Liver (tissue), 9 donors: ENCODE results near the gene NPPA. TPM values are rescaled to one million over a fixed set of nuclear protein-coding genes. Genes with fewer than 3 reads are reported as not detected.

Experiments used
- DNase-seq: peaks from one replicate; pipeline ENCODE4 v3.0.0-alpha.2; 2017; ENCODE audit warnings: low spot score
- H3K27ac ChIP-seq, 2 donors: one replicate each; pipeline ENCODE4 v1.7.0; 2013; ENCODE audit warnings: inconsistent platforms in 2 of 2, low read length in 2 of 2, control low read depth in 1 of 2, low read depth in 1 of 2, mild to moderate bottlenecking in 1 of 2
- H3K27me3 ChIP-seq, 4 donors: one replicate each; pipeline versions ENCODE4 v1.6.1 to v1.7.0; 2013; ENCODE audit warnings: low read length in 3 of 4, inconsistent platforms in 1 of 4, mild to moderate bottlenecking in 1 of 4, moderate library complexity in 1 of 4; ENCODE audit not compliant: control insufficient read depth in 4 of 4, insufficient read depth in 4 of 4
- H3K36me3 ChIP-seq, 4 donors: one replicate each; pipeline versions ENCODE4 v1.6.1 to v1.7.0; 2013; ENCODE audit warnings: low read length in 3 of 4, mild to moderate bottlenecking in 3 of 4, low read depth in 1 of 4, moderate library complexity in 1 of 4; ENCODE audit not compliant: control insufficient read depth in 4 of 4, insufficient read depth in 3 of 4
- H3K4me1 ChIP-seq, 4 donors: one replicate each; pipeline versions ENCODE4 v1.6.1 to v1.7.0; 2013; ENCODE audit warnings: low read length in 3 of 4, mild to moderate bottlenecking in 3 of 4, moderate library complexity in 1 of 4; ENCODE audit not compliant: control insufficient read depth in 4 of 4, insufficient read depth in 4 of 4
- H3K4me3 ChIP-seq, 3 donors: one replicate each; pipeline versions ENCODE4 v1.6.1 to v1.7.0; 2013; ENCODE audit warnings: low read length in 3 of 3, control low read depth in 1 of 3, low read depth in 1 of 3, mild to moderate bottlenecking in 1 of 3
- H3K9ac ChIP-seq, 2 donors: one replicate each; pipeline ENCODE4 v1.7.0; 2013; ENCODE audit warnings: low read length in 2 of 2, mild to moderate bottlenecking in 2 of 2, moderate library complexity in 2 of 2, control low read depth in 1 of 2, low read depth in 1 of 2
- H3K9me3 ChIP-seq, 4 donors: one replicate each; pipeline versions ENCODE4 v1.6.1 to v1.7.0; 2013; ENCODE audit warnings: low read length in 3 of 4; ENCODE audit not compliant: control insufficient read depth in 4 of 4
- CTCF ChIP-seq: fragments of 150-350 bp; IDR thresholded peaks from 2 replicates; pipeline ENCODE4 v1.5.1; 2017; ENCODE audit warnings: improper control_type of control experiment, low read depth, low read length; ENCODE audit not compliant: missing input control
- EGR1 ChIP-seq, 2 donors: IDR thresholded peaks; 2 replicates each; pipeline ENCODE4 v1.6.1; 2016 to 2018; ENCODE audit warnings: antibody characterized with exemption in 2 of 2, low read depth in 2 of 2
- FOXA1 ChIP-seq: IDR thresholded peaks from 2 replicates; pipeline ENCODE4 v1.6.1; 2016; ENCODE audit warnings: antibody characterized with exemption
- FOXA2 ChIP-seq: IDR thresholded peaks from 2 replicates; pipeline ENCODE4 v1.6.1; 2016; ENCODE audit warnings: antibody characterized with exemption
- HNF4A ChIP-seq, 2 donors: conservative IDR thresholded peaks; 2 replicates each; pipeline ENCODE4 v1.6.1; 2016; ENCODE audit warnings: antibody characterized with exemption in 2 of 2, mild to moderate bottlenecking in 2 of 2
- JUND ChIP-seq, 2 donors: IDR thresholded peaks; 2 replicates each; pipeline ENCODE4 v1.6.1; 2016; ENCODE audit warnings: antibody characterized with exemption in 2 of 2
- MAX ChIP-seq: IDR thresholded peaks from 2 replicates; pipeline ENCODE4 v1.6.1; 2016; ENCODE audit warnings: antibody characterized with exemption
- NR2F2 ChIP-seq: IDR thresholded peaks from 2 replicates; pipeline ENCODE4 v1.6.1; 2016; ENCODE audit warnings: antibody characterized with exemption
- RAD21 ChIP-seq, 2 donors: IDR thresholded peaks; 2 replicates each; pipeline ENCODE4 v1.6.1; 2016; ENCODE audit warnings: antibody characterized with exemption in 2 of 2, mild to moderate bottlenecking in 2 of 2
- REST ChIP-seq: IDR thresholded peaks from 2 replicates; pipeline ENCODE4 v1.6.1; 2016; ENCODE audit warnings: antibody characterized with exemption, mild to moderate bottlenecking
- RXRA ChIP-seq, 2 donors: IDR thresholded peaks; 2 replicates each; pipeline ENCODE4 v1.6.1; 2017 to 2018; ENCODE audit warnings: antibody characterized with exemption in 2 of 2, mild to moderate bottlenecking in 1 of 2
- SP1 ChIP-seq: IDR thresholded peaks from 2 replicates; pipeline ENCODE4 v1.6.1; 2018; ENCODE audit warnings: antibody characterized with exemption, mild to moderate bottlenecking
- ZBTB33 ChIP-seq: IDR thresholded peaks from 2 replicates; pipeline ENCODE4 v1.6.1; 2016; ENCODE audit warnings: antibody characterized with exemption
- WGBS: extraction: QIAGEN DNeasy Blood & Tissue Kit; methylation state at CpG from one replicate; pipeline ENCODE4 v1.1.7; 2013; 5-methylcytosine and 5-hydroxymethylcytosine counted together
- polyA plus RNA-seq, 2 donors: library from polyadenylated mRNA; stranded (reverse) in 1 of 2; unstranded in 1 of 2; fragments of 200-250 nt in 1 of 2; fragments of >200 nt in 1 of 2; fragmentation: Nextera tagmentation in 1 of 2; extraction: Ambion mirVana in 1 of 2; gene quantifications; one replicate each; pipeline versions ENCODE4 v1.2.1 to v1.2.3, GENCODE V29; 2013 to 2015
- total RNA-seq, 2 donors: library from RNA; depleted of rRNA; stranded (reverse); fragments of >200 nt; gene quantifications; one replicate each; pipeline ENCODE4 v1.2.3, GENCODE V29; 2014
- donor health status: healthy.
- donor health status: healthy.
- donor health status: healthy.
- donor health status: healthy.
- donor health status: healthy.

Gene NPPA
- total and polyA plus RNA-seq, 4 donors, result 0.12 TPM; not detected in 3

GRCh38 chr1:11860083-11860482 is 12.5 kb upstream of the NPPA start:
- 68% methylated on average over 2 of the region's 2 CpGs for WGBS
- TF ChIP-seq CTCF (no peak), HNF4A (conservative IDR thresholded peaks at IDR 0.05) (no peak), RAD21 (IDR thresholded peaks at IDR 0.05) (no peak), MAX (no peak), NR2F2 (no peak), SP1 (no peak), EGR1 (IDR thresholded peaks at IDR 0.05; ENCODE audit: low read depth in 2 of 2) (no peak), FOXA1 (no peak)
- no peak for DNase-seq
- H3K27ac ChIP-seq, result no peak overlapping the region
- H3K4me1 ChIP-seq, result peaks cover 0 to 4% (median 2%) of the 10 kb centered on the region in 4 donors
- no peaks in the 10 kb centered on the region for H3K9me3 ChIP-seq
- H3K9ac ChIP-seq, result no peak overlapping the region
- no peaks in the 10 kb centered on the region for H3K36me3 ChIP-seq
- H3K27me3 ChIP-seq, result peaks cover 0 to 19% (median under 1%) of the 10 kb centered on the region in 4 donors
- no peak overlapping the region for H3K4me3 ChIP-seq

- Histone ChIP-seq H3K36me3 (no peaks in the 10 kb centered on the region), H3K4me1 (peaks cover 0 to 4% (median 2%) of the 10 kb centered on the region in 4 donors), H3K9me3 (no peaks in the 10 kb centered on the region), H3K27me3 (peaks cover 0 to 19% (median under 1%) of the 10 kb centered on the region in 4 donors), H3K27ac (no peak overlapping the region), H3K4me3 (no peak overlapping the region), H3K9ac (no peak overlapping the region)
- peak; percentile 77 for DNase-seq
- TF ChIP-seq SP1 (no peak), HNF4A (conservative IDR thresholded peaks at IDR 0.05) (no peak), ZBTB33 (no peak), JUND (IDR thresholded peaks at IDR 0.05) (no peak), REST (peak; percentile 99), MAX (no peak), FOXA2 (no peak), RXRA (IDR thresholded peaks at IDR 0.05) (no peak), CTCF (peak; percentile 31), RAD21 (IDR thresholded peaks at IDR 0.05) (no peak), EGR1 (IDR thresholded peaks at IDR 0.05; ENCODE audit: low read depth in 2 of 2) (no peak), NR2F2 (no peak)
- WGBS, result 6% methylated on average over 53 of the region's 53 CpGs
Observed at GRCh38 chr1:11858968-11859871, 11.6 kb upstream of the NPPA start.
